HG03066 (cell line): Measurements from ENCODE around the gene UBE2H.
"Not testable (repeated sequence)": the region's sequence is repeated elsewhere in the genome, so short reads cannot be mapped to it uniquely, and the experiment has no call there.

Experiments used
- ATAC-seq: cut with Tn5 transposase; IDR thresholded peaks from one replicate; pipeline ENCODE4 v1.9.1; 2021; ENCODE audit warnings: low read depth; ENCODE audit not compliant: unreplicated experiment

The UBE2H gene

DNA sequence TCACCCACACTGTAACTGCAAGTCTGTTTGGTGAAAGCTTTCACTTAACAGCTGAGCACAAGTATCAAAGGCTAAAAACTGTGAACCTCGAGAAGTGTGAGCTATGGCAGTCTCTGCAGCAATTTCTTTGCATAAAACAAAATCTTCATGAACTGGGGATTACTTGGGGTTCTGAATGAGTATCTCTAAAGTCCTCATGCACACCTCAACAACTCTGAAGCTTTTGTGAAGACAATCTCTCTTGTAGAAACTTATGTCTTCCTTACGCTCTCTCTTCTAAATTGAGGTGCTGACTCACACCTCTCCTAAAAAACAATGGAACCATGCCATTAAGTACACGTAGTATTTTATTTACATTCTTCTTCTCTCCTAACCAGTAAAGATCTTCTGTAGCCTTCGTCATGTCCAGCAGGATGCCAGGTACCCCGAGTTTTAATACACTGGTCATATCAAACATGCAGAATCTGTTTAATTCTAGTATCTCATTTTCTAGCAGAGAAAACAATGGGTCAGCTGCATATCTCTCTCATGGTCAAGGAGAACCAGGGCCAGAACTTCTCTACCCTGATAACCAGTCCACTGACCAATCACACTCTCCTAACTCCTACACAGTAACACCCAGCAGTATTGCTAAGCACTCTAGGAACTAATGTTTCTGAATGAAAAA, 76.9 kb downstream of the UBE2H start:
- ATAC-seq, result no peak

DNA sequence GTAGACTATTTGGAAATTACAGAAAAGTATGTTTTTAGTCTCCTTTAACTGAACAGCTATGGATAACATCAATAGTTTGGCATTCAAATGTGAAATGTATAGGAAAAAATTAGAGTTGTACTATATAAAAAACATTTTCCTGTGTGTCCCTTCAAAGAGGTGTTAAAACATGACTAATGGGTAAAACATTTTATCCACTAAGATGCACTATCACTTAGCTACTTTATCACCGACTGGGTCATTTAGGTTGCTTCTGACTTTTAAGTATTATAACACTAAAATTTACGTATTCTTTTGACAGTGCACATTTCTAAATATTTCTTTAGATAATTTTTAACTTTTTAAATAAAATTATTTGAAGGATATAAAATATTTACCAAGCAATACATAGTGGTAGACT, 77.6 kb downstream of the UBE2H start:
- ATAC-seq, result no peak

DNA sequence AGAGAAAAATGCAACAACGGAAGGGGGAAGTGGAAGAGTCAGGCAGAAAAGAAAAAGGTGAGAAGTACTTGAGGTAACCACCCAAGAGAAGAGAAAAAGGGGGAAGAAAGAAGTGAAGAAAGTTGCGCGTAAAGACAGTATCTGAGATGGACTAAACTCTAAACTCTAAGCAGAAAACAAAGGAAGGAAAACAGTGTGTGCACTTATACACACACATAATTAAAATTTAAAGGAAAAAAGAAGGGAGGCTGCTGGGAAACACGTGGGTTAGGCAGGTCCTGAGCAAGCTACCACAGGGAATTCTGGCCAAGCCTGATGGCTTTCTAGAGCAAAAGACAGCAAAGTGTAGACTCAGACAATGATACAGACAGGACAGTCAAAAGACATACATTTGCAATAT, 78.0 kb downstream of the UBE2H start:
- ATAC-seq, result no peak

DNA sequence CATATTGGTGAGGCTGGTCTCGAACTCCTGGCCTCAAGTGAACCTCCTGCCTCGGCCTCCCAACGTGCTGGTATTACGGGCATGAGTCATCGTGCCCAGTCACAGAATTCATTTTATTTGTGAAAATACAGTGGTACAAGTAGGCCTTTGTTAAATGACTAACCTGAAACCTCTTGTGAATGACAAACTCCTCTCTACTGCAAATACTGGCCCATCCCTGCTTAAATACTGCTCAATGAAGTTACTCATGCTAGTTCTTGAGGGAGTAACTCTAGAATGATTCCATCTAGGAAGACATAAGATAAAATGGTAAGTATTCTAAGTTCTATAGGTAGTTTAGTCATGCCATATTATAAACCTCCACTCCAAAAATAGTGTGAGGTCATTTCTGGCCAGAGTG, 80.7 kb downstream of the UBE2H start:
- ATAC-seq, result no peak

DNA sequence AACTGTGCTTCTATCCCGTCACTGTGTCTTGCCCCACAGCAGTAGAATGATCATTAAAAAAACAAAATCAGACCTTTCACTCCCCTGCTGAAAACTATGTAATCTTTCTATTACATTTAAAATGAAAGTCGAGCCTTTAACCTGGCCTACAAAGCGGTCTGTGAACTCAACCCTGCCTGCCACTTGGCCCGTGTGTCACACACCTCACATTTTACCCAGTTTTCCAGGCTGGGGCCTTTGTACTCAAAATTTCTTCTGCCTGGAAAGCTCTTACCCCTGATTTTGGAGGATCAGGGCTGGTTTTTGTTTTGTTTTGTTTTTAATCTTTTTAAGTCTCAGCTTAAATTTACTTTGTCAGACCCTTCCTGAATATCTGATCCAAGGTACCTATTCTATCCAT, 82.1 kb downstream of the UBE2H start:
- no peak for ATAC-seq

DNA sequence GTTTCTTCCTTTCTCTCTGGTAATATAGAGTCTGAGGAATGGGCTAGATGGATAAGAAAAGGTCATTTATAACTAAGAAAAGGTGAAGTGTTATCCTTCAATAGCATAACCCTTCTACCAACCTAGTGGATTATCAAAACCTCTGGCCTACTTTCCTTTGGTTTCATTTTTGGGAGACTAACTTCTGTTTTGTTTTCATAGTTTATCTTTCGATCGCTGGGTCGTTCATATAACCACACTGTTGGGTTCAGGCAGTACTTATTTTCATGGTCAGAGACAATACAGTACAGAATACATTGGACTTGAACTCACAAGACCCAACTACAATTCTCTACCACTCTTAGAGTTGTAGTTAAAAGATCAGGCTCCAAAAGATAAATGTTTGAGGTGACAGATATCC, 86.5 kb downstream of the UBE2H start:
- ATAC-seq, result no peak

DNA sequence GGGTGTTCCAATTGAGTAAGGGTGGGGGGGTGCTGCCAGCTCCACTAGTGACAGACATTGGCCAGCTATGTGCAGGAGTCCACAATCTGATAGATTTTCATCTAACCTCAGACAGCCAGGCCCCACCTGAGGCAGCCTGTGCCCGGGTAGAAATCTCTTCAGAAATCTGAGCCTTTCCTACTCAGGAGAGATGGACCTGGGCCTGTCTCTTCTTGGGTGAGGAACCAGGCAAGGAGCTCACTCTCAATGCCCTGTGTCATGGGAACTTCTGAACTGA, 86.9 kb downstream of the UBE2H start:
- ATAC-seq, result no peak

DNA sequence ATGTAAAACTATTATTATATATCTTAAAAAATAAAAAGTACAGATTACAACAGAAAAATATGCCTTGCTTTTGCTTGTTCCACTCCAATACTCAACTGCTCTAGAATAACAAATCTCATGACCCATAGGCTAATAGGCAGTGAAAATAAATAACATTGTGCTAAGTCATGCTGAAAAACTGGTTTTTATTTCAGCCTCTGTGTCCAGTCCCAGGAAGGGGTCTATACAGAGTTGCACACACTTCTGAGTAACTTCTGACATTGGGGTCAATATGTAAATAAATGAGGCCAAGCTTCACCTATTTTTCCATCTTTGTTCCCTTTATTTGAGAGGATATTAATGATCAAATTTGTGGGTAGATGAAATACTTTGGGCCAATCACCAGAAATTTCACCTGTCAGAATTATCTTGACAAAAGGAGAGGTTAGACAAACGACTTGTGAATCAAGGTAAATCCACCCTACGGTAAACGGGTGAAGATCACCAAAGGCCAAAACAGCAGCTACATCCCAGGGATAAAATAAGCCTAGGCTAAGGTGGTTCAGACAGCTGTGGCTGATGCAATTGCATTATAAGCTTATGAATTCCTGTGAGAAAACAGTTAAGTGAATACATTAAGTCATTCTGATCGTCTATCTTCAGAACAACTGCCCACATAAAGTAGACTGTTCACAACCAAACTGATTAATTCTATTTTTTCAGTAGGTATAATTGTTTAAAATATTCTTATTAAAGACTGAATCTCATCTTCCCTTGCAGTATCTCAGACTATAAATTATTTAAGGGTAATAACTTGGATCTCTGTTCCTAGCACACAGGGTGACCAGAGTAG, 87.5 kb downstream of the UBE2H start:
- ATAC-seq, result no peak

DNA sequence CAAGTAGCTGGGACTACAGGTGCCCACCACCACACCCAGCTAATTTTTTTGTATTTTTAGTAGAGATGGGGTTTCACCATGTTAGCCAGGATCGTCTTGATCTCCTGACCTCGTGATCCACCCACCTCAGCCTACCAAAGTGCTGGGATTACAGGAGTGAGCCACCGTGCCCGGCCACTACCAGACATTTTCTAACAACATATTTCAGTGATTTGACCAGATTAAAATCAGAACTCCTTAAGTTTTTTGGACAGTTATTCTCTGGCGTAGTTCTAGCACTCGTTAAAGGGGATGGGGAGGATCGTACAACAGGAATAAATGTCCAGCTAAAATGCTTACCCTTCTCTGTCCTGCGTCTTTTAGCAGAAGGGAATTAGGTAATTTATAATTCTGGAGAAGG, 88.1 kb downstream of the UBE2H start:
- ATAC-seq, result not testable (repeated sequence)

DNA sequence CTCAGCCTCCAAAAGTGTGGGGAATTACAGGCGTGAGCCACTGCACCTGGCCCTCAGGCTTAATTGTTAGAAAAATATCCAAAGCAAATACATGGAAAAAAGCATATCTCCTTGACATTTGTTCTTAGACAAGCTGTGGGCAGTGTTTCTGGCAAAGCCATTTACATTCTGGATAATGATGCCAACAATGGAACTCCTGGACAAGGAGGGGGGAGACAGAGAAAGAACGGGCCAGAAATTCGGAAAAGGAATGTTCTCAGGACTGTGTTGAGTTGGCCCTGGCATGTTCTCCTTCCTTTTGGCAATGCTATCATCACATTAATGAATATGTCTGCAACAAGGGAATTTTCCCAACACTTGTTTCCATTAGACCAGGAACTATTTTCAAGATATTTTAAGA, 88.7 kb downstream of the UBE2H start:
- ATAC-seq, result no peak

DNA sequence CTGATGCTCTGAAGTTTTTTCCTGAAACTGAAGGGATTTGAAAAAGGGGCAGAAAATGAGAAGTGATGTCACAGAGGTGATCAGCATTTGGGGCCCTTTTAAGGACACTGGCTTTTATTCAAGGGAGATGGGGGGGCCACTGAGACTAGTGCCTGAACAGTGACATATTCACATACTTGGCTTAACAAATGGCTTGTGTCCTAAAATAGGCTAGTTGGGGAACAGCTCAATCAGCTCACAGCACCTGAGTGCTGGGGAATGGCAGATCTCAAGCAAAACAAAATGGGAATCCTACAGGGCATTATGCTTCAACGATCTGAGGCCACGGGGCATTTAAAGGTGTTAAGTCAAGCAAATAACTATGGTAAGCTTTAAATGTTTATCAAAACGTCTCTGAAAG, 90.1 kb downstream of the UBE2H start:
- no peak for ATAC-seq

DNA sequence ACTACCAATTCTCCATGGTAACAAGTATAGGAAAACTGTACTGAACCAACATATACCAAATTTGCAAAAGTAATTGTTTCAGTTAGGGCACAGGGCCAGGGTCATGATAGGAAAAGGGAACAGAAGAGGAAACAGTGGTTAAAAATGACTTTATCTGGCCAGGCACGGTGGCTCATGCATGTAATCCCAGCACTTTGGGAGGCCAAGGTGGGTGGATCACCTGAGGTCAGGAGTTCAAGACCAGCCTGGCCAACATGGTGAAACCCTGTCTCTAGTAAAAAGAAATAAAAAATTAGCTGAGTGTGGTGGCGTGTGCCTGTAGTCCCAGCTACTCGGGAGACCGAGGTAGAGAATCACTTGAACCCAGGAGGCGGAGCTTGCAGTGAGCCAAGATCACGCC, 92.0 kb downstream of the UBE2H start:
- not testable (repeated sequence) for ATAC-seq

DNA sequence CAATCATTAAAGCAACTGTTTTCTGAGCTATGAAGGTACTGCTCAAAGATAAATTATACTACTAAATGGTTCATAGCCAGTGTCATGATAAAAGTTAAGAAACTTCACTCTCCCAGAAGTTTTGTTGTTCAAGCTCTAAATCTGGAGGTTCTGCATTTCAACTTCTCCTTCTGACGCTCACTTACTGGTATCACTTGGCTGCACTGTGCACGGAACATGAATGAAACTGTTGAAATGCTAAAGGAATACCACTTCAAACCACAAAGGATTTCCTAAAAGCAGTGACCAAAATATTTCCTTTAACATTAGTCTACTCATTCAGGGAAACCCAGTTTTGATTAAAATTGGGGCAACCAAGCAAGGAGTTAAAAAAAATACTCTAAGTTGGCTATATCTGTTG, 93.6 kb downstream of the UBE2H start:
- ATAC-seq, result no peak

DNA sequence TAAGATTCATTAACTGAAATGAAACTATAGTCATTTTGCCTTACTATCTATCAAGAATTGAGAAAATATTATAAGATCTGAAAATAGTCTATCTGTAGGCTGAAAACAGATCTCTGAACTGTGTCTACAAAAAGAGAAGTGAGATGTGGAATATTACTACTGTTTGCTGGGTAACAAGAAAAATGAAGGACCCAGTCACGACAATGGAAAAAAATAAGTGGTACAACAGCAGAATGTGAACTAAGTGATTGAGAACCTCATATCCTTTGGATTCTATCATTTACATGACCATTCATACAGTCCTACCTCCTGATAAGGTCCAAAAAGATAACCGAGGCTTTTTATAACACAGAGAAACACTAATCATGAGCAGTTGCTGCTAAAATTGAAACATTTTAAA, 94.3 kb downstream of the UBE2H start:
- no peak for ATAC-seq

DNA sequence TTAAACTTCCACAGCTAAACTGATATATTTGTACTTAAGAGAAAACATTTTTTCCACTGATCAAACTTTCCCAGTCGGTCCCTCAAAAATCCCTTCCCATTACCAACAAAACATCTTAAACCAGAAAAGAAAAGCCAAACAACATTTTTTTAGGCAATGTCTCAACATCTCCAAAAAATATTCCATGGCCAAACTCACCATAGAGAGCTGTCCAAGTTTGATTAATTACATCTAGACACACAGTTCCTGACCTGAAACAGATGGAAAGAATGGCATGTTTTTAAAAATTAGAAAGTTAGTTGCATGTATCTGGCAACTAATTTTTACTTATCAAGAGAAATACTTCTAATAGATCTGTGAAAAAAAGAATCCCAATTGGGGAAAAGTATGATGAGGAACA, 95.4 kb downstream of the UBE2H start:
- no peak for ATAC-seq

DNA sequence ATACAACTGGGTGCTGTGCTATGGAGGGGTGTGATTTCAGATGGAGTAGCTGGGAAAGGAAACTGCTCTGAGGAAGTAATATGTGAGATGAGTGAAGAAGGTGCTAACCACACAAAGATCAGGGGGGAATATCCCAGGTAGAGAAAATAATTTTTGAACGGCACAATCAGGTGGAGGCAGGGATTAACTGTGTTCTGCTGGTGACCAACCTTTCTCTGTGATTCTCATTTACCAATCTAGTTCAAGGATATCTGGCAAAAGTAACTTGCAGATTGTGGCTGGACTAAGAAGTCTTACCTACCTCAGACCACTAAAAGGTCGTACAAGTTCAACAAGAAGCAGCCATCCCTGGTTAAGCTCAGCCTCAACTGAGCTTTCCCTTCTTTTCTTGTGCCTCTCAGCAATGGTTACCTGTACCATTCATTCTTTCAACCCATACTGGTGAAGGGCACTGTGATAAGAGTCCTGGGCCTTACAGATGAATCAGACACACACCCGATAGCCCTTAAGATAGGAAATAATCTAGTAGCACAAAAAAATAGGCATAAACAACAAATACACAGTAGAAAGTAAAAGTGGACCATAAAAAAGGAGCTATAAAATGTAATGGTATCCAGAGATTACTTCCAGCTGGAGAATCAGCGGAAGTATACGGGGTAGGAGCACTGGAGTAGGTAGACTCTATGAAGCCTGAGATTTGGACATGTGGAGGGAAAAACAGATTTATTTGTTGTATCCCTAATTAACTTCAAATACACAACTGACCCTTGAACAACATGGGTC, 96.6 kb downstream of the UBE2H start:
- no peak for ATAC-seq

DNA sequence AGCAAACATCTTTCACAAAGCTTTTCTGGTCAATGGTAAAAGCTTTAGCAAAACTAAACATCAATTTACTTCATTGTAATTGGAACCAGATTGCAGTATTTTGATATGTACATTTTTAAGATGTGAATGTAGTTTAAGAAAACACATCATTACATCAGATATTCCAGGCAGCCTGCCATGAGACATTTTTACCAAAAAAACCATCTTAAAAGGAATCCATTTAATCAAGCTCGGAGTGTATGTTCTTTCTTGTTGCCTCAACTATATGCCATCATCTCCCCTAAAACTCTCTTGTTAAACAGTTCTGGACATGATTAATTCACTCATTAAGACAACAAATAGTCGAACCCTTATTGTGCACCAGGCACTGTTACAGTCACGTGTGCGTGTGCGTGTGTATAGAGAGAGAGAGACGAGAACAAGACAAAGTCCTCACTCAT, 97.5 kb downstream of the UBE2H start:
- no peak for ATAC-seq

DNA sequence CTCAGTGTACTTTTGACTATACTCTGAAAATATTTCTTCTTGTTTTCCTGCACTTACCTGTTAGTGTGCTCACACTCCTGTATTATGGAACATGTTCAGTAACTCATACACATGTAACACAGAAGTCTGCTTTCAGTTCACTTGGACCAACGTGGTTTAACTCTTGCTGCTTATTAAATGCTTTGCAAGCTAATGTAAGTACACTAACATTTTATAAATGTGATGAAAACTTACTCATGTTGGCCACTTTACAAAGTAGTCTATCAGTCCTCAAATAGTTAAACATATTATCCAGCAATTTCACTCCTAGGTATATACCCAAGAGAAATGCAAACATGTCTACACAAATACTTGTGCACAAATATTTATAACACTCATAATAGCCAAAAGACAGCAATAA, 98.4 kb downstream of the UBE2H start:
- ATAC-seq, result no peak

DNA sequence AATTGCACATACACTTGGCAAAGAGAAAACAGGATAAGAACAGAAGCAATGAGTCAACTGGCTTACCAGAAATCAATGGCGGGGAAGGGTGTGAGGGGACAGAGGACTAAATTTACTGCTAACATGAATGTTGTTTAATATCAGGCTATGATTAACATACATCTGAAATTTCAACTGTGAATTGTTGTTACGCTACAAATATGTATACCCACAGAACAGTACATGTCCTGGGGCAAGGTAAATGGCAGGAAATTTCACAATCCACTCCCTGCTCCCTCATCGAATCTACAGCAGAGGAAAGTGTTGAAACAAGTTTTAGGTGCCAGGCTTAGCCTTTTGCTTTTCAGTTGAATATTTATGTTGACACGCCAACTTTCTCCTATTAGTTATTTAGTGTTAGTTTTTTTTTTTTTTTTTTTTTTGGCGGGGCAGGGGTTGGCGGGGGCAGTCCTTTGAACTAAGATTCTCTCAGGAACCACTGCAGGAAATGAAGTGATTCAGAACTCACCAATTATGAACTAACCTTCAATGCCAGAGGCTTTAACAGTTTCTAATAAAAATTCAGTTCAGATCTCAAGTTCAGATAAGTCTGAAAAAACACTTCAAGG, 99.0 kb downstream of the UBE2H start:
- ATAC-seq, result no peak

DNA sequence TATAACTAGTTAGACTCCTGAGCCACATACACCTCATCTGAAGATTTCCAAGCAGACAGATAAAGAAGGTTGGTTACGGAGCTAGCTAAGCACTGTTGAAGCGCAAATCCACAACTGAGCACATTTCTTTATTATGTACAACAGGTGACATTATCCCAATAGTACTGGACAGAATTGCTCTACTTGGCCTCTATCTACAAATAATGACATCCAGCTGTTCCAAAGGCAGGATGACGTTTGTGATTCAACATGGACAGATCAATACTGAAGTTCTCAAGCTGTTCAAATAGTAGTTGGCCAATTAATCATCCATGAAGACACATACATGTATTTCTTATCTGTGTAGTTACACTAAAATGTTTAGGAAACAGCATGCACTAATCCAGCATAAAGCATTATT, 101.0 kb downstream of the UBE2H start:
- no peak for ATAC-seq

DNA sequence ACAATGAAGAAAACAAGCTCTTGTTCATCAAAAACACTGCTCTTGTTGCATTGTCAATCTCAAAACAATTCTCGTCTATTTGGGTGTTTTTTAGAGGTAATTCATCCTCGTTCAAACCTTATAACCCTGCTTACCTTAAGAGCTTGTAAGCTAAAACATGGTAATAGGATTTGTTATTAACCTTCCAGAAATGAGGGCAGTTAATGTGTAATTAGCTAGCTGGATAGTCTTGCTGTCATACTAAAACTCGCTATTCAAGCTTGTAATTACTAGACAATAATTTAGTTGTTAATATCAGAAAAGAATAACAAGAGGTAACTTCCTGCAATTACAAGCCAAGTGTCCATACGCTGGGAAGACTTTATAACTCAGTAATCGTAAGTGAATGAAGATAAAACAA, 101.6 kb downstream of the UBE2H start:
- ATAC-seq, result no peak
